Prostate gland (tissue), 2 donors: ENCODE results near the gene CLASP1.

ENCODE experiments used
- CTCF ChIP-seq, 4 experiments: fragments of 200-600 bp in 2 of 4; fragments of 450-650 bp in 2 of 4; sonication (generic) in 2 of 4; IDR thresholded peaks; 1 replicate in 3 of 4; 2 replicates in 1 of 4; pipeline ENCODE4 v1.5.1; 2016 to 2019; ENCODE audit warnings: antibody characterized with exemption in 4 of 4, mild to moderate bottlenecking in 2 of 4, moderate library complexity in 2 of 4
- POLR2A ChIP-seq: fragments of 450-650 bp; IDR thresholded peaks from one replicate; pipeline ENCODE4 v1.6.1; 2016; ENCODE audit warnings: antibody characterized with exemption, mild to moderate bottlenecking

GRCh38 chr2:121473512-121473911 lies 175.8 kb downstream of the CLASP1 start:
- TF ChIP-seq POLR2A = no peak
- TF ChIP-seq CTCF (IDR thresholded peaks at IDR 0.05) = no peak
